ENCODE measurements around the gene AK9.

DNA sequence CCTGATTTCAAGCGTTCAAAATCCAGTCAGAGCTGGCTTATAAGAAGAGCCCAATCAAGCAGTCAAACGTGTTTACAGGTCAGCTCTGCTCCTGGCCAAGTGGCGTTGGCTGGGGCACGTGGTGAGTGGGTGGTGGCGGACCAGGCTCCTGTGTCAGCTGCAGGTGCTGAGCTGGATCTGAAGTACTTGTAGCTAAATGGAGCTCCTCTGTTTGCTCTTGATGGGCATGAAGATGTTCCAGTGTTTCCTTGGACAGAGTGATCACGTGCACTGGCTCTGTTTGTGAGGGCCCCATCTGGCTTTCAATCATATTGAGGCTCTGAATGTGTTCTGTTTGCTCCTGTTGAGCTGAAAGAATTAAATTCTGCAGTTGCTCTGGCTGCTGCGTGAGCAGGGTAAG, 225.2 kb downstream of the AK9 start:
- TF ChIP-seq, protein P1, sequence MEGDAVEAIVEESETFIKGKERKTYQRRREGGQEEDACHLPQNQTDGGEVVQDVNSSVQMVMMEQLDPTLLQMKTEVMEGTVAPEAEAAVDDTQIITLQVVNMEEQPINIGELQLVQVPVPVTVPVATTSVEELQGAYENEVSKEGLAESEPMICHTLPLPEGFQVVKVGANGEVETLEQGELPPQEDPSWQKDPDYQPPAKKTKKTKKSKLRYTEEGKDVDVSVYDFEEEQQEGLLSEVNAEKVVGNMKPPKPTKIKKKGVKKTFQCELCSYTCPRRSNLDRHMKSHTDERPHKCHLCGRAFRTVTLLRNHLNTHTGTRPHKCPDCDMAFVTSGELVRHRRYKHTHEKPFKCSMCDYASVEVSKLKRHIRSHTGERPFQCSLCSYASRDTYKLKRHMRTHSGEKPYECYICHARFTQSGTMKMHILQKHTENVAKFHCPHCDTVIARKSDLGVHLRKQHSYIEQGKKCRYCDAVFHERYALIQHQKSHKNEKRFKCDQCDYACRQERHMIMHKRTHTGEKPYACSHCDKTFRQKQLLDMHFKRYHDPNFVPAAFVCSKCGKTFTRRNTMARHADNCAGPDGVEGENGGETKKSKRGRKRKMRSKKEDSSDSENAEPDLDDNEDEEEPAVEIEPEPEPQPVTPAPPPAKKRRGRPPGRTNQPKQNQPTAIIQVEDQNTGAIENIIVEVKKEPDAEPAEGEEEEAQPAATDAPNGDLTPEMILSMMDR (conservative IDR thresholded peaks at IDR 0.05; ENCODE audit: low read length) = no peak
- TF ChIP-seq EZH2phosphoT487 (IDR thresholded peaks at IDR 0.05; ENCODE audit: borderline replicate concordance) = no peak
